GM18498 (cell line): ENCODE measurements around the gene ACSBG1.

Experiments
- ATAC-seq: cut with Tn5 transposase; IDR thresholded peaks from one replicate; pipeline ENCODE4 v1.9.1; 2021; ENCODE audit warnings: mild to moderate bottlenecking, moderate library complexity; ENCODE audit not compliant: unreplicated experiment

Gene ACSBG1, protein sequence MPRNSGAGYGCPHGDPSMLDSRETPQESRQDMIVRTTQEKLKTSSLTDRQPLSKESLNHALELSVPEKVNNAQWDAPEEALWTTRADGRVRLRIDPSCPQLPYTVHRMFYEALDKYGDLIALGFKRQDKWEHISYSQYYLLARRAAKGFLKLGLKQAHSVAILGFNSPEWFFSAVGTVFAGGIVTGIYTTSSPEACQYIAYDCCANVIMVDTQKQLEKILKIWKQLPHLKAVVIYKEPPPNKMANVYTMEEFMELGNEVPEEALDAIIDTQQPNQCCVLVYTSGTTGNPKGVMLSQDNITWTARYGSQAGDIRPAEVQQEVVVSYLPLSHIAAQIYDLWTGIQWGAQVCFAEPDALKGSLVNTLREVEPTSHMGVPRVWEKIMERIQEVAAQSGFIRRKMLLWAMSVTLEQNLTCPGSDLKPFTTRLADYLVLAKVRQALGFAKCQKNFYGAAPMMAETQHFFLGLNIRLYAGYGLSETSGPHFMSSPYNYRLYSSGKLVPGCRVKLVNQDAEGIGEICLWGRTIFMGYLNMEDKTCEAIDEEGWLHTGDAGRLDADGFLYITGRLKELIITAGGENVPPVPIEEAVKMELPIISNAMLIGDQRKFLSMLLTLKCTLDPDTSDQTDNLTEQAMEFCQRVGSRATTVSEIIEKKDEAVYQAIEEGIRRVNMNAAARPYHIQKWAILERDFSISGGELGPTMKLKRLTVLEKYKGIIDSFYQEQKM

GRCh38 chr15:78234515-78235040 lies at the start of gene ACSBG1:
TSS of gene ACSBG1 (minus strand) at chr15:78234565. CDS start at chr15:78234501, 64 bp downstream.
- no peak for ATAC-seq

- no peak for ATAC-seq
These were observed 48.0 kb upstream of the ACSBG1 start for GRCh38 chr15:78282324-78282723.

- no peak for ATAC-seq
These were observed 46.1 kb upstream of the ACSBG1 start for GRCh38 chr15:78280319-78281072.

- no peak for ATAC-seq
These were observed 41.9 kb upstream of the ACSBG1 start for GRCh38 chr15:78276064-78276943.

- no peak for ATAC-seq
These were observed 40.6 kb upstream of the ACSBG1 start for GRCh38 chr15:78274994-78275393.

DNA sequence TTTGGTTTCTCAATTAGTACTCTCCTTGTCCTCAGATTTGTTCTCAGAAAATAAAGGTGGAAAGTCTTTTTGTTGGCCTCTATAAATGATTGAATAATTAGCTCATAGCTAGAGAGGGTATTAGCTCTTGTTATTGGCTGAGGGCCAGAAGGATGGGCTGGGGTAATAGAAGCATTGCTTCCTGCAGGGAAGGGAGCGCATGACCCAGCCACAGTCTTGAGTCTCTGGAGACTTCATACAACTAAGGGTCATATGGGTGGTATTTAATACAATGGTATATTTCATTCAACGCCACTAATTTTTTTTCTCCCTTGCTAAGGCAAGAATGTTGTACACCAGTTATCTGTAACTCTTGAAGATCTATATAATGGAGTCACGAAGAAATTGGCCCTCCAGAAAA lies 38.4 kb upstream of the ACSBG1 start:
- ATAC-seq = no peak

DNA sequence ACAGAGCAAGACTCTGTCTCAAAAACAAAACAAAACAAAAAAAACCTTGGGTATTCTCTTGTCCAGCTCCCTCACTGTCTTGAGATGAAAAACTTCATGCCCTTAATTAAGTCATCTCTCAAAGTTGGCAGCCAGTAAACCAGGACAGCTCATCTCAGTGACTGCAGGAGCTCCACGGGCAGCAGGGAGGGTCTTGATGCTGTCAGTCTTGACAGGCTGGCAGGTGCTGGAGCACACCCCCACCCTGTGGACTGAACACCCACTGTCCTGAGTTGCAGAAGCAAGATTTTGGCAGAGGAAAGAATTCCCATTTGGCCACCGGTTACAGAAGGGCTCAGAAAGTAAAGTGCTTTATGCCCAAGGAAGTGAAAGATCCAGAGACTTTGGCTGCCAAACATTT lies 38.0 kb upstream of the ACSBG1 start:
- no peak for ATAC-seq

GRCh38 chr15:78266806-78267205 lies 32.4 kb upstream of the ACSBG1 start:
- no peak for ATAC-seq

DNA sequence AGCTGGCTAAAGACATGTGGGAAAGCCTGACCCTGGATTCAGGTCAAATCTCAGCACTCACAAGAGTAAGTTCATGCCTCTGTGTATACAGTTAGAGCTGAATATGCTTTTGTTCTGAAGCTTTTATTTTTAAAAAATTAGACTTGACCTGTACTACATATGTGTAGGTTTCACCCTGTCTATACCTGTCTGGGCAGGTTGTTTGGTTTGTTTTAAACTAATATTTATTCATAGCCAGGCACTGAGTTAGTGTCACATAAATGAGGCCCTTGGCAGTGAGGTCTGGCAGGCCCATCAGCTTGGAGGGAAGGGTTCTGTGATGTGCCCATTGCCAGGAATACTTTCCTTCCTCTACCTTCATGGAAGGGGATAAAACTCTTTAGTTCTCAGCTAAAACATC lies 31.9 kb upstream of the ACSBG1 start:
- ATAC-seq = no peak

- no peak for ATAC-seq
These were observed 31.4 kb upstream of the ACSBG1 start for GRCh38 chr15:78265752-78266224.

DNA sequence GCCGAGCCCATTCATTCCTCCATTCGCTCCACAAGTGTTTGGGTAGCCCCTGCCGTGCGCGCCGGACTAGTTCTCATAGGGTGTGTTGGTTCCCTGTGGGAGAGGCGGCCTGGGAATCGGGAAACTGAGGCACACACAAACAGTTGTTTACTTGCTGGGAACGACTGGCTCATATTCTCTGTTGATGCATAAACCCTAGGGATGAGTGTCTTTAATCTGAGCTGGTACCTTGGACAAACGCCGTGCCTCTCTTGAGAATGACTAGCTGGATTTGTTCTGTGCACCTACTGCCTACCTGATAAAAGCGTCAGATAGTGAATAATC lies 30.7 kb upstream of the ACSBG1 start:
- no peak for ATAC-seq

DNA sequence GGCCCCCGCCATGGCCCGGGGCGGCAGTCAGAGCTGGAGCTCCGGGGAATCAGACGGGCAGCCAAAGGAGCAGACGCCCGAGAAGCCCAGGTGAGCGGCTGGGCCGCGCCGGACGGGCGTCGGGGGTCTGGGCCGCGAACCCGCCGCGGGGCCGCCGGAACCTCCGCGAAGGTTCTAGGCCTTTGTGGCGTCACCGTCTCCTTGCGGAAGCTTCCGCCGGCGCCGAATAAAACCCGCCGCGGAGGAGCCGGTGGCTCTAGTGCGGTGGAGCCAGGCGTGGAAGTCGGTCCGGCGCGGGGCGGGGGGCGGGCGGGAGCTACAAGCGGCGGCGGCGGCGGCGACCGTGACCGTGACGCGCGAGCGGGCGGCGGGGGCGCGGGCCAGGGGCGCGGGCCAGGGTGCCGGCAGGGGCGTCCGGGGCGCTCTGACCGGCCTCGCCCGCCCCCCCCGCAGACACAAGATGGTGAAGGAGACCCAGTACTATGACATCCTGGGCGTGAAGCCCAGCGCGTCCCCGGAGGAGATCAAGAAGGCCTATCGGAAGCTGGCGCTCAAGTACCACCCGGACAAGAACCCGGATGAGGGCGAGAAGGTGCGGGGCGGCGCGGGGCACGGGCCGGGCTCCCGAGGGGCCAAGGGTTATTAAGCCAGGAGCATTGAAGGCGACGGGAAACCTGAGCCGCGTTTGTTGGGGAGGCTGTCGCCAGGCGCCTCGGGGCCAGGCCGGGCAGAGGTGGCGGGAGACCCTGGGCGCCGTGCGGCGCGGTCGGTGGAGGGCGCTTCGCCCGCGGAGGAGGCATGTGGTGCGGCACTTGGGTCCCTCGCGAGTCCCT lies 30.2 kb upstream of the ACSBG1 start, which contains the start of gene DNAJA4:
DNAJA4 (plus strand) TSS at position 259 of the 833 bp plus-strand sequence; CDS start at position 461, 202 bp downstream.
- no peak for ATAC-seq

GRCh38 chr15:78263907-78264303 lies 29.5 kb upstream of the ACSBG1 start:
- ATAC-seq = no peak

GRCh38 chr15:78263351-78263781 lies 29.0 kb upstream of the ACSBG1 start:
- no peak for ATAC-seq

GRCh38 chr15:78261062-78261461 lies 26.7 kb upstream of the ACSBG1 start:
- no peak for ATAC-seq

- no peak for ATAC-seq
These were observed 26.1 kb upstream of the ACSBG1 start for GRCh38 chr15:78260489-78260888.

GRCh38 chr15:78259232-78259631 lies 24.9 kb upstream of the ACSBG1 start:
- ATAC-seq = no peak

DNA sequence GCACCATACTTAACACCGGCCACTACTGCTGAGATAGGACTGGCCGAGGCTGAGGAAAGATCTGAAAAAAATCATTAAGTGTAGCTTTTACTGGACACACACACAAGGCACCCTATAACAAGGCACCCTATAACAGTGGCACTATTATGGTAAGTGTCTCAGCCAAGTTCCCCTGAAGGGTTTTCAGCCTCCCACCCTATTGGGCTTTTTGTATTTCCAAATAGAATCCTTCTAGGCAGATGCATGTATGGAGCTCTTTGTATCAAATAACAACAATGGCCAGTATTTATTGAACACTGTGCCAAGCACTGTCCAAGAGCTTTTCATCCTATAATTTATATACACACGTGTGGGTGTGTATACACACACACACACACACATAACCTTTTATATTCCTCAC lies 23.3 kb upstream of the ACSBG1 start:
- no peak for ATAC-seq

DNA sequence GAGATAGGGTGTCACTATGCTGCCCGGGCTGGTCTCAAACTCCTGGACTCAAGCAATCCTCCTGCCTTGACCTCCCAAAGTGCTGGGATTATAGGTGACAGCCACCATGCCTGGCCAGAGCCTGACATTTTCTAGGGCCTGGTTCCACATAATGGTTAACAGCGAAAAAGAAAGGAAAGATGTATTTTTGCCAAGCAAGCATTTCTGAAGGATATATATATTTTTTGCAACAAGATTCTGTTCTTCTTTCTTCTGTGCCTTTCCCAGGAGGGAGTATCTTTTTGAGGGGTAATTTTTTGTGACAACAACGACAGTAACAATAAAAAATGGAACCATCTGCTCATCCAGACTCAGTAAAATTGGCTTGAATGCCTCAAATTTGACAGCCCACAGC lies 21.7 kb upstream of the ACSBG1 start:
- no peak for ATAC-seq
